ENCODE measurements around the gene VWA1.
"Not testable (repeated sequence)": the region's sequence is repeated elsewhere in the genome, so short reads cannot be mapped to it uniquely, and the experiment has no call there.

DNA sequence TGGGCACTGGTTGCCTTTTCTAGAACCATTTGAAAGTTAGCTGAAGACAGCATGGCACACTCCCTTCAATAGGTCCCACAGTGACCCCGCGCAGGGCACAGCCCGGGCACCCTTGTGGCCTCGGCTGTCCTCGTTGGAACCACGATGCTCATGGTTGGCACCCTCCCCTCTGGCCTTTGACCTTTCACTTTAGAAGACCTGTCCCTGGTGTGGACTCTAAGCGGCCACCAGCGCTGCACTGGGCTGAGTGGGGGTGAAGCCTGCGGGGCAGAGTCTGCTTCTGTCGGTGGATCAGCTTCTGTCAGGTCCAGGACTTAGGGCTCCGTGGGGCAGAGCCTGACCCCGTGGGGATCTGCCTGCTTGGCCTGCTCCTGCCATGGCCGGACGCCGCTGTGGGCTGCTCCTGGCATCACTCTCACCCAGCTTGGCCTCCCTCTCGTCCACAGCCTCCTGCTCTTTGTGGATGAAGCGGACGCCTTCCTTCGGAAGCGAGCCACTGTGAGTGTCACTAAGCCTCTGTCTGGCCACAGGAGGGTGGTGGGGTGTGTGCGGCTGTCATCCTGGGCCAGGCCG, 21.3 kb downstream of the VWA1 start:
- TF ChIP-seq, protein P1, sequence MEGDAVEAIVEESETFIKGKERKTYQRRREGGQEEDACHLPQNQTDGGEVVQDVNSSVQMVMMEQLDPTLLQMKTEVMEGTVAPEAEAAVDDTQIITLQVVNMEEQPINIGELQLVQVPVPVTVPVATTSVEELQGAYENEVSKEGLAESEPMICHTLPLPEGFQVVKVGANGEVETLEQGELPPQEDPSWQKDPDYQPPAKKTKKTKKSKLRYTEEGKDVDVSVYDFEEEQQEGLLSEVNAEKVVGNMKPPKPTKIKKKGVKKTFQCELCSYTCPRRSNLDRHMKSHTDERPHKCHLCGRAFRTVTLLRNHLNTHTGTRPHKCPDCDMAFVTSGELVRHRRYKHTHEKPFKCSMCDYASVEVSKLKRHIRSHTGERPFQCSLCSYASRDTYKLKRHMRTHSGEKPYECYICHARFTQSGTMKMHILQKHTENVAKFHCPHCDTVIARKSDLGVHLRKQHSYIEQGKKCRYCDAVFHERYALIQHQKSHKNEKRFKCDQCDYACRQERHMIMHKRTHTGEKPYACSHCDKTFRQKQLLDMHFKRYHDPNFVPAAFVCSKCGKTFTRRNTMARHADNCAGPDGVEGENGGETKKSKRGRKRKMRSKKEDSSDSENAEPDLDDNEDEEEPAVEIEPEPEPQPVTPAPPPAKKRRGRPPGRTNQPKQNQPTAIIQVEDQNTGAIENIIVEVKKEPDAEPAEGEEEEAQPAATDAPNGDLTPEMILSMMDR (conservative IDR thresholded peaks at IDR 0.05): not testable (repeated sequence)
- not testable (repeated sequence) for TF ChIP-seq ZFX (IDR thresholded peaks at IDR 0.05)
